ENCODE measurements around the gene SLC13A4.
"Not testable (repeated sequence)": the region's sequence is repeated elsewhere in the genome, so short reads cannot be mapped to it uniquely, and the experiment has no call there.

Gene SLC13A4, protein sequence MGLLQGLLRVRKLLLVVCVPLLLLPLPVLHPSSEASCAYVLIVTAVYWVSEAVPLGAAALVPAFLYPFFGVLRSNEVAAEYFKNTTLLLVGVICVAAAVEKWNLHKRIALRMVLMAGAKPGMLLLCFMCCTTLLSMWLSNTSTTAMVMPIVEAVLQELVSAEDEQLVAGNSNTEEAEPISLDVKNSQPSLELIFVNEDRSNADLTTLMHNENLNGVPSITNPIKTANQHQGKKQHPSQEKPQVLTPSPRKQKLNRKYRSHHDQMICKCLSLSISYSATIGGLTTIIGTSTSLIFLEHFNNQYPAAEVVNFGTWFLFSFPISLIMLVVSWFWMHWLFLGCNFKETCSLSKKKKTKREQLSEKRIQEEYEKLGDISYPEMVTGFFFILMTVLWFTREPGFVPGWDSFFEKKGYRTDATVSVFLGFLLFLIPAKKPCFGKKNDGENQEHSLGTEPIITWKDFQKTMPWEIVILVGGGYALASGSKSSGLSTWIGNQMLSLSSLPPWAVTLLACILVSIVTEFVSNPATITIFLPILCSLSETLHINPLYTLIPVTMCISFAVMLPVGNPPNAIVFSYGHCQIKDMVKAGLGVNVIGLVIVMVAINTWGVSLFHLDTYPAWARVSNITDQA

DNA sequence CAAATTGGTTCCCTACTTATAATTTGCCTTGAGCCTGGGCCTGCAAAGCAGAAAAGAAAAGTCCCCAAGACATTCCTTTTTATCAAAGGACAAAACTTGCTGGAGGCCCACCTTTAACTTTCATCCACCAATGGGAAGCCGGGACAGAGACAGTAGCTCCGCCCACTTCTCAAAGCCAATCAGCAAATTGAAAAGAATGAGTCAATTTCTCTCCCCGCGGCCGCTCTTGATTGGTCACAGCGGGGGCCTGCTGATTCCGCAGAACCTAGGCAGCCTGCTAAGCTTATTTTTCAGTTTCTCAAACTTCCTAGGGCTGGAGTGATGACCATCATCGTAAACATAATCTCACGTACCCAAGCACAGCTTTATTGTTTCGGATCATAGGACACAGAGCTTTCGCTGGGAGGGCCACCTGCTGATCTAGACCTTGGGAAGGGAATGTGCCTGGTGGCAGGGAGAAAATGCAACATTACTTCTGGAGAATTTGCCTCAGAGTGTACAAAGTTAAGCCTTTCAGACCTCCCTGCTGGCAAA is at the start of gene SLC13A4:
TSS of gene SLC13A4 (minus strand) at position 51 of the 534 bp plus-strand sequence. CDS start 690 bp downstream, outside the sequence.
- DNase-seq: no peak

DNA sequence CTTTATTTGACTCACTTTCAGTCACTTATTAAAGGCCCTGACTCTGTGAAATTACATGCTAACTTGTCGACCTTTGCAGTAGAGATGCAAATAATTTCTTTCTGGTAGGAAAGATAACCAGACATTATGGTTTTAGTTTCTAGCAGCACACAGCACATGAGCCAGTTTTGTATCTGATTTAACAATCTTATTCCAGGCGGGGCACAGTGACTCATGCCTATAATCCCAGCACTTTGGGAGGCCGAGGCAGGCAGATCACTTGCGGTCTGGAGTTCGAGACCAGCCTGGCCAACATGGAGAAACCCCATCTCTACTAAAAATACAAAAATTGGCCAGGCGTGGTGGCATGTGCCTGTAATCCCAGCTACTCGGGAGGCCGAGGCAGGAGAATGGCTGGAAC is 47.9 kb upstream of the SLC13A4 start:
- not testable (repeated sequence) for DNase-seq

DNA sequence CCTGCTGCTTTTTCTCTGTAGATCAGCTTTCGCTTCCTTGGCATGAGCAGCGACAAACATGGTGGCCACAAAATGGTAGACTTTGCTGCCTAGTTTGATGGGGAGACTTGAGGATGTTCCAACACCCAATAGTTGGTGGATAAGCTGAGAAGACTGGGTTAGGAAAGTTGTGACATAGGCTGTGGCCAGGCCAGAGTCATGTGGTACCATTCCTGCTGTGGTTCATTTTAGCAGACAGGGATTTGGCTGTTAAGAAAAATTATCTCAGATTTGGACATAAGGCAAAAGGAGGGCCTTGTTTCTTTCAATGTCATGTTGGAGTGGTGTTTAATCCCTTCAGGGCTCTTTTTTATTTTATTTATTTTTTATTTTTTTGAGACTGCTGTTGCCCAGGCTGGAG is 47.2 kb upstream of the SLC13A4 start:
- no peak for DNase-seq

DNA sequence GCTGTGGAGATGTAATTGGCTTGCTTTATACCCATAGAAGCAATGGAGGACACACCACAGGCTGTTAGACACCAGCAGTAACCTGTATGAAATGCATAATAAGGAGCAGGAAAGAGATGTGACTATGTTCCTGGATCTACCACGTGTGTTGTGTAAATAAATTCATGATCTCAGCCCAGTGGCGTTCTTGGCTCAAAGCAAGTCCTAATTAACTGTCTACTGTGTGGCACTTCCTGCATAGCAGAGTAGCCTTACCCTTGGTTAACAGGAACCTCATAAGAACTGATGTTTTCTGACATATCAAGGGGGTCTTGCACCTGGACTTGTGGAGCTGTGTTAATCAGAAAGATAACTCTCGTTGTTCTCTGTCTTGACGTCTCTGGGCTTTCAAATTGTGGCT is 46.3 kb upstream of the SLC13A4 start:
- DNase-seq: no peak

DNA sequence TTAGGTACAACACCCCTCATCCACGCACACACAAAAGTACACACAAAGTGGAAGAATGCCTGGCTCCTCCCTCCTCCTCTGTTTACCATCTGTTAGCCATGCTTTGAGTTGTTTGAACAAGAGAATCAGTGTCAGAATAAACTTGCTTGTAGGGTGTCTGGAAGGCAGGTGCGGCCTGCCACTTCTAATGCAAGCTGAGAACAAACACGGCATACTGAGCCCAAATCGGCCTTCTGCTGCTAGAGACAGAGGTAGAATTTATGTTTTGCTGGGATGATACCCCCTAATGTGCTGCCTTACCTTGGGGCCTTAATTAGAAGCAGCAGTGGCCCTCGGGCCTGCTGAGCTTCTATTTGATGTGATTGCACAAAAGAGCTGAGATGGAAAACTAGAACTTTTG is 45.5 kb upstream of the SLC13A4 start:
- no peak for DNase-seq

DNA sequence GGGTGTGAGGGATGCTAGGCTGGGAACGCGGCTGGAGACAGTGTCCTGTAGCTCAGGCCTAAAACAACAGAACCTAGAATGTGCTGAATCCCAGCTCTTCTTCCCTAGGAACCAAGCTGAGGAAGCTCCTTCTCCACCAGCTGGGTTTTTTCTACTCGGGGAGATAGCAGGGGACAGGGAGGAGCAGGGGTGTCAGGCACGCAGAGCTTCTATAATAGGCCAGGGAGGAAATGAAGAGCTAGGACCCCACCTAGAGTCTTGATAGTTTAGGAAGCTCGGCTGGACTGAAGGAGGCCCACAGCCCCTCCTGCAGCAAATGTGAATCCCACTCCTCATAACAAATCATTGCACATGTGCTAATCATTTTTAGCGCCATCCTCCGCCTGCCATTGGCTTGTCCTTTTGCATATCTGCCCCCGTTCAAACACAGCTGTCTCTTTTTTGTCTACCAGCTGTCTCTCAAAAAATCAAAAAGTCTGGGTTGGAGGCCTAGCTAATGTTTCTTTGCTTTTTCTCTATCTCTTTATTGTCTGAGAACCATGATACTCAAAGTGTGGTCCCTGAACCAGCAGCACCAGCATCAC is 44.7 kb upstream of the SLC13A4 start:
- DNase-seq: no peak

DNA sequence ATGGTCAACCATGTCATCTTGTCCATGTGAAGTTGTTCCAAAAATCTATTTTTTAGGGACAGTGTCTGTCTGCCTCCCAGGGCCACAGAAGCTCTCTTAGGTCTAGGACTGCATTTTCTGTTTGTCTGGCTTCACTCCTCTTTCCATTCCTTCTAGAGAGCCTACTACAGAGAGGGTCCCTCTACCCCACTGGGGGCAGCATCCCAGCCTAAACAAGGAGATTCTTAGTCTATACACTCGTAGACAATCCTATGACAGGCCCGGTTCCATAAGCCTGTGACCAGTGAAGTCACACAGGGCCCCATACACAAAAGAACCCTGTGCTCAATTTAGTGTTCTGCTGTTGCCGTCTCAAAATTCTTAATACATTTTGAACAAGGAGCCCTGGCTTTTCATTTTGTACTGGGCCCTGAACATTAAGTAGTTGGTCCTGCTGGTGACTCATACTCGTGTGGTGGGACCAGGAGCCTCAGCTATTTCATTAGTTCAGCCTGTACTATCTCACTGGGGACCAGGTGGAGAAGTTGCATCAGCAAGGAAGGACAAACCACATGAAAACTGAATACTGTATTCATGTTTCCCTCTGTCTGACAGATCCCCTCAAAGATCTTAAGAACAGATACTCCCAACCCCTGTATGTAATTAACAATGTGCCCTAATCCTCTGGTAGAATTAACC is 44.1 kb upstream of the SLC13A4 start:
- DNase-seq: no peak

DNA sequence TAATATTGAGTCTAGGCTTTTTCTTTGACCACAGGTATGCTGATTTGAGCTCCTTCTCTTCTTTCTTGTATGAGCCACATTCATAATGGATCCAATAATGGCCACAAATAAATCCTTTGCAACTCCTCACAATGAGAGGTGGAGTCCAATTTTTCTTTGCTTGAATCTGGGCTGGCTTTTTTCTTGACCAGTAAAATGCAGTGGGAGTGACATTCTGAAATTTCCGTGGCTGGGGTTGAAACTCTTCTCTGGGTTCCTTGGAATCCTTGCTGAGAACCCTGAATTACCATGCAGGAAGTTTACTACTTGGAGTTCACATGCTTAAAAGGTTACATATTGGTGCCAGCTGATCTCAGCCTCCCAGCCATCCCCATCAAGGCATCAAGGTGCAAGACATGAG is 43.1 kb upstream of the SLC13A4 start:
- DNase-seq: no peak

DNA sequence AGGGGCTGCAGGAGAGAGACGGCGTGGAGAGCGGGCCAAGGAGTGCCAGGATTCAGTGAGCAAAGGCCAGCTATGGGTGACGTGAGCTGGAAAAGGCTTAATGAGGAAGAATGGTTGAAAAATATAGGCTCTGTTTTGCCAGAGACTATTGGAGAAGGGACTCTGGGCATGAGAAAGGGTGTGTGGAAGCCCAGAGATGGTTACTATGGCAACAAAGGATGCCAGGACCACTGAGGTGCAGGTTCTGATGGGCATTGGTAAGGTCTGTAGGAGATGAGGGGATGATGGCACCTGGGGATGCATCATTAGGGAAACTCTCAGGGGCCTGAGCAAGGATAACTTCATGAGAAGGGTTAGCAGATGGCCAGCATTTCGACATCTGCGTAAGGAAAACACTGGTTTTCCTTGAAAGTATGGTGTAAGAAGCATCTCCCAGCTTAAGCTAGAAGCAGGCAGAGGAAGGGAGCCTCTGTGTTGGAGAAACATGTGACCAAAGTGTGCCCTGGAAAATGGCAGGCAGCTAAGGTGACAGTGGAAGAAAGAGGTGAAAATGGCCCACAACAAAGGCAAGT is 42.2 kb upstream of the SLC13A4 start:
- DNase-seq: no peak

DNA sequence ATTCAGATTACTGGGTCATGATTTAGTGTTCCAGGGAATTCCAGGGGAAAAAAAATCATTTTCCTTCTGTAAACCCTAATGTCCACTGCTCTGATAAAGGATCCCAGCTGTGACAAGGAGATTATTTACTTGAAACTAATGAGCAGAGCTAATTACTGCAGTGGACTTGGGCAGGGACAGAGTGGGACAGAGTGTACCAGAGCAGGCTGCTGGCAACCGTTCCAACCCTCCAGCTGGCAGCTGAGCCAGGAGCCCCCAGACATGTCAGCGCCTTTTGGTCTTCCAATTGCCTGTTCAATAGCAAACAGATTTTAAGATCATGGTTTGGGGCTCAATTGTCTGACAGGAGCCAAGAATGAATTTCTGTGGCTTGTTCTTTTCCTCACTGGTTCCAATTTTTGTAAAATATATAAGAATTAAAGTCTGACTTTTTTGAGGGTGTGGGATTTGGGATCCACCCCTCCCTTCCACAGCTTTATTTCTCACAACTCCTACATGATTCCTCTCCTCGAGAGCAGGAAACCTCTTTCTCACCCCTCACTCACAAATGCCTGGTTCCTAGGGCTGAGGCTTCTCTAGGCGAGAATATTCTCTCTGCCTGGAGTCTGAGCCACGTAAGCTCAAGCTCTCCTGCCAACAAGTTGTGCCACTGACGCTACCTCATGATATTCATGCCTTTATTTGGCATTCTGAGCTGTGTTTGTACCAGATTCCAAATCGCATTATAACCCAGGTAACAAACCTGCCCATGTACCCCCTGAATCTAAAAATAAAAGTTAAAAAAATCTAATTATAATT is 41.2 kb upstream of the SLC13A4 start:
- DNase-seq: no peak

DNA sequence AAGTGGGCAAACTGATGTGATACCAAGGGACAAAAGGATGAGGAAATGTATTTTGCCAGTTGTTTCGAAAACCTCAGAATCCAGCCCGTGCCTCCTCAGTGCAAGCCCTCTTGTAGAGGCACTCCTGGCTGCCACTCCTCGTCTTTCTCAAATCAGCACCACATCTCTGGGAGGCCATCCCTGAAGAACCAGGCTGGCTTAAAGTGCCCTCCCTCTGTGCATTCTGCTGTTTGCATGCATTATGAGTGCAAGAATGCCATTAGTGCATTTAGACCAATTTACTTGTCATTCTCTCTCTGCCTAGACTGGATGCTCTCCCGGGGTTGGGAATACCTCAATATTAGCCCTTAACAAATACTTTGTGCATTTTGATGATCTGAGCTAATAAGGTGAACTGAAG is 40.5 kb upstream of the SLC13A4 start:
- DNase-seq: no peak

DNA sequence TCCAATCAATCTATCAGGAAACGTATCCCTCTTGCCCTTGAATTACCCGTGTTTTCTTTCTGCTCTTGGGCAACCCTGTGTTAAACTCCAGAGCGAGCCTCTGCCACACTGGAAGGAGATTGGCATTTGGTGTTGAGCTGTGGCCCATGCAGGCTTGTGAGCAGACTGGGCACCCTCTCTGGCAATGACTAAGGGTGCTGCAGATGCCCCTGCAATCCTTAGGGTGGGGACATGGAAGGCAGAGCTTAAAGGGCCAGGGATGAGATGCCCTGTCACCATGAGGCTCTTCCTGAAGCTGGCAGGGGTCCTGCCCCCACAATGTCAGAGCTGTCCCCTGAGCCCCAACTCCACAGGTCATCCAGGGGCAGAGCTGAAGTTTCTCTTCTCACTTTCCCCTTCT is 40.1 kb upstream of the SLC13A4 start:
- no peak for DNase-seq

DNA sequence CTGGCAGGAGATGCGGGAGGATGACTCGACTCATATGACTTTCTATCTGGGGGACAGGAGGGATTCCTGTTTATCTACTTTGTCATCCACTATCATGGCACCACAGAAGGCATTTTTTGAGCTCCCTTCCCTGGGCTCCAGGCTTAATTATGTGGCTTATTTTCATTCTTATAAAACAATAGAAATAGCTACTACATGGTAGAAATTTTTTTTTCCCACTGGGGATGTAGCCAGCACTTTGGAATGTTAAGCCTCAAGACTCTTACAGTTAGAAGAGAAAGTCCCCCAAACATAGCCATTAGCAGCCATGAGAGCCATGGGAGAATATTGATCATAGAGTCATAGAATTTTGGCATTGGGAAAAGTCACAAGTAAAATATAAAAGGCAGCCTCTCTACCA is 35.3 kb upstream of the SLC13A4 start:
- DNase-seq: no peak

DNA sequence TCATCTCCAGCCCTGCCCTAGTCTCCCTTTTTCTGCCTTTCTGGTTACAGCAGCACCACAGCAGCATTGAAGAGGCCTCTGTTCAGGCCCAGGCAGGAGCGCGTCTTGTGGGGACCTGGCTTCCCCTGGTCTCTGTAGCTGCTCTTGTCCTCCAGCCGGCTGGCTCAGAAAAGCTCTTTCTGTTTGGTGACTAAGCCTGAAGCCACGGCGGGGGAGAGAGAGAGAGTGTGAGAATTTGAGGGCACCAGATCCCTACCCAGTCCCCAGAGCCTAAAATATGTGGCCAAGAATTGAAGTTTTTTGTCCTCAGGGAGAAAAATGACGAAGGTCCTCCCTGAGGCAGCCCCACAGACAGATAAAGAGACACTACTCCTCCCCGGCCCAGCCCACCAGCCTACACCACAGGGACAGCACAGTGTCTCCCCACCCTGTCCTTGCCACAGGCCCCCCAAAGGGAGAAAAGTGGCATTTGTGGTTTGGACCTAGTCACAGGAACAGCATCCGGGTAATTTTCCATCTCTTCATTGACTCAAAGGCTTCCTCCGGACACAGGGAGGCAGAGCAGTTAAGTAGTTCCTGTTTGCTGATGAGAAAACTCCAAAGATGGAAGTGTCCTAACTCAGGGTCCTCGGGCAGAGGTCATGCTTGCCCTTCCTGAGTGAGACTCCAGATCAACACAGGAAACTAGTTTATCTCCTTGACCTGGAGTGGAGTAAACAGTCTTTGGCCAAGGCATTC is 33.9 kb upstream of the SLC13A4 start:
- no peak for DNase-seq

DNA sequence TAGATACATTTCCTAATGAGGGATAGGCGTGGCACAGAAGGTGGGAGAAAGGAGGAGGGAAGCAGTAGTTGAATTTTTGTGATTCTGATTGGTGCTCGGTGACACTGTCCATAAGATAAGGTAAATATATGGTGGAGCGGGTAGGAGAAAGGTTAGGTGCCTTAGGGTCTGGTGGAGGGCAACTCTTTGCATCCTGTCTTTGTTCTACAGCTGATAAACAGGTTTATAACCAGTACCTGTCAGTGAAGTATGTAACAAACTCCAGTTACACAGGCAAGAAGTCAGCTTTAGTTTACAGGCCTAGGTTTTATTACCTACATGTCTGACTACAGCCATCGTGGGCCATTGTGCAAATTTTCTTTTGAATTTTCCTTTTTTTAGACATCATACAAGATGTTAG is 31.5 kb upstream of the SLC13A4 start:
- no peak for DNase-seq

DNA sequence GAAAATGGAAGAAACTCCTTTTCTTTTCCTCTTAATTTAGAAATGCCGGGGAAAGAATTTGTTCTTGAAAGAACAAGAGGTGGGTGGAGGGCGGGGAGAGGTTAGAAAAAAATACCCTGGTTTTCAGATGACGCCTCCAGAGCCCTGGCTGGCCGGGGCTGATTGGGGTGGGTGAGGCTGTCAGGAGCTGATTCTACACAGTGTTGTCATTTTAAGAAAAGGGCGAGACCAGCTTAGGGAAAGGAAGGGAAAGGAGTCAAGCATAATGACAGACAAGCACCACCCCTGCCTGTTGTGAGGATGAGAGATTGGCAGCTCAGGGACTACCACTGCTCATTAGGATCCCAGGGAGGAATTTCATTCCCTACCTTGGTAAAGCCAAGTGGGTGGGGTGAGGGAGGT is 30.5 kb upstream of the SLC13A4 start:
- no peak for DNase-seq

DNA sequence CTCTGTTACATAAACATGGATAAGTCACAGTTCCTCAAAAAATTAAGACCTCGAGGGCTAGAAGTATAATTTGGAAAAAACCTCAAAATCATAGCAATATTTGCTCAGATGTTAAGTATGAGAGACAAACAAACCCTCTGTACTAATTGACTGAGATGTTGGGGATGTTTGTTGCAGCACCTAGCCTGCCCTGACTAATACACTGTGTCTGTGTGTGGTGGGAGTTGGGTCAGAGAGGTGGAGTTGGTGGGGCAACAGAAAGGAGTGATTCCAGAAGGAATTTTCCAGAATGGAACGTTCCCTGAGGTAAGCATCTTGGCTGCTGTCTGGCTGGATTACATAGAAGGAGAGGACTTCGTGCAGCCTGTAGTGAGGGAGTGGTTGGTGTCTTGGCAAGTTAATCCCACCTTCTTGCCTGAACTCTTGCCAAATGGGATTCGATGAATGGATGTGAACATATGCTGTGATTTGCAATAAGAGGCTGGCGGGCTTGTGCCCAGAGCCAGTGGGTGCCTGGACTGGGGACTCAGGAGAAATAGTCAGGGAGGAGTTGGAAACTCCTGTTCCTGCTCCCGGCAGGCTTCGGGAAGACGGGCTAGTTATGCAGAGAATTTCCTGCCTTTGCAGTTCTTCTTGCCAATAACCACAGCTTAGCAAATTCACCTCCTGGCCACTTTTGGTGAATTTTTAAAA is 29.9 kb upstream of the SLC13A4 start:
- no peak for DNase-seq

DNA sequence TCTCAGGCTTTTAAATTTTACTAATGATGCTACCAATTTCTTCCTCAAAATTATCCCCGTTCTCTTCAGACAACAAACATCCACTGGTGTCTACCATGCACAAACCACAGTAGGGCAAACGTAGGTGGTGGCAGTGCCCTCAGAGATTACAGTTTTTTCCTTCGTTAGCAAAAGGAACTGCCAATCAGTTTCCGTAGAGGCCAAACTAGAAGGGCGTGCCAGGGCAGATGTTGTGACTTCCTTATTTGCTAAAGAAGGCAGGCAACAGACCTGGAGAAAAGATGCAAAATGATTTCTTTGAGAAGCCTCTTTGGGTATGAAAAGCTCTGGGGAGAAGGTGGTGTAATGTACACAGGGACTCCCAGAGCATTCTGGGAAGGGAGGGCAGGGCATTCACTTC is 28.2 kb upstream of the SLC13A4 start:
- DNase-seq: no peak

DNA sequence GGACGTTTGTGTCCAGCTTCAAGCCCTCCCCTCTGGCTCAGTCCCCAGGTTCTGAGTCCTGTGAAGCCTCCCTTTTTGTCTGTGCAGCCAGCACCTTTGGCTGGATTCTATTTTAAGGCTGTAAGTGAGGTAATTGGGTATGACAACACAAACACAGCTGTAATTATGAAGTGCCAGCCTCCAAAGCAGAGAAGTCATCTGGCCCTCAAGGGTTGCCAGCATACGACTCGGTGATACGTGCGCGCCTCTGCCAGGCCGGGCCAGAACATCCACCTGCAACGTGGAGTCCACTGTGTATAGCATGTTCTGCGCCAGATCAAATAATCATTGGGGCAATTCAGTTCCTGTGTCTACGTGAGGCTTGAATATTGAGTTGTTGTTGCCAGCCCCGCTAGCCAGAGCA is 27.4 kb upstream of the SLC13A4 start:
- no peak for DNase-seq

DNA sequence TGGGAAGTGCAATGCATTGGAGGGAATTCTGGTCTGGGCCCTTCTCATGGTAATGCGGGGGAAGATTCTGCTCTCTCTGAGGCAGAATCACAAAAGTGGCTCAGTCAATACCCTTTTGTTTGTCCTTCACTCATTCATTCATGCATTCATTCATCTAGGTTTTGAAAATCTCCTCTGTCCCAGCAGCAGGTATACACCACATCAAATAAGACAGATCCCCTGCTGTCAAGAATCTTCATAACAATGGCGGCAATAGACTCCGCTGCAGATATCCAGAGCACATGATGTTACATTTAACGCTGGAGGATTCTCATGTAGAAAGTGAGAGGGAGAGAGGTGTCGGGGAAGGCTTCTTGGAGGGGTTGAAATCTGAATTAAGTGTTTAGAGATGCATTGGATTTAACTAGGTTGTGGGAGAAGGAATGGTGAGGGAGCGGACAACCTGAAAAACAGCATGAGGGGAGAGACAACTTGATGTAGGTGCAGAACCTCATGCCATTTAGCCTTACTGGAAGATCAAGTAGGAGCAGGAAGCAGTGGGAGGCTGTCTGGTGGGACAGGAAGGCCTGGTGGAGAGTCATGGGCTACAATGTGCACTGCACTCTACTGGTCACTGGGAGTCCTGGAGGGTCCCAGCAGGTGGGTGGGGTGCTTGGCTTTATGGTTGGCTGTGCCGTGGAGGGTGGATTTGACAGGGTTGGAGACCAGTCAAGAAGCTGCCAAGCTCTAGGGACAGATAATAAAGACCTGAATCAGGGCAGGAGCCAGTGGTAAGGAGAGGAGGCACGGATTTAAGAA is 25.8 kb upstream of the SLC13A4 start:
- no peak for DNase-seq

Measured in activated naive CD4-positive, alpha-beta T cell treated with anti-CD3 and anti-CD28 coated beads, Interleukin-2, amount 50 U/mL, for 16 hours (primary cell).